ENCODE data around the gene YAF2. TPM values are rescaled to one million over a fixed set of nuclear protein-coding genes. Genes with fewer than 3 reads are reported as not detected.

The YAF2 gene
- total RNA-seq, 2 donors from 2014 or later, result 38.9 to 43.9 TPM

- no peaks in the 10 kb centered on the region for H3K36me3 ChIP-seq
- peaks cover 6 to 26% of the 10 kb centered on the region in 2 donors for H3K4me1 ChIP-seq (ENCODE audit: control insufficient read depth in 1 of 2, low read depth in 2 of 2)
- peak overlapping the region; percentile 86 for H3K4me3 ChIP-seq
- TF ChIP-seq, protein P1, sequence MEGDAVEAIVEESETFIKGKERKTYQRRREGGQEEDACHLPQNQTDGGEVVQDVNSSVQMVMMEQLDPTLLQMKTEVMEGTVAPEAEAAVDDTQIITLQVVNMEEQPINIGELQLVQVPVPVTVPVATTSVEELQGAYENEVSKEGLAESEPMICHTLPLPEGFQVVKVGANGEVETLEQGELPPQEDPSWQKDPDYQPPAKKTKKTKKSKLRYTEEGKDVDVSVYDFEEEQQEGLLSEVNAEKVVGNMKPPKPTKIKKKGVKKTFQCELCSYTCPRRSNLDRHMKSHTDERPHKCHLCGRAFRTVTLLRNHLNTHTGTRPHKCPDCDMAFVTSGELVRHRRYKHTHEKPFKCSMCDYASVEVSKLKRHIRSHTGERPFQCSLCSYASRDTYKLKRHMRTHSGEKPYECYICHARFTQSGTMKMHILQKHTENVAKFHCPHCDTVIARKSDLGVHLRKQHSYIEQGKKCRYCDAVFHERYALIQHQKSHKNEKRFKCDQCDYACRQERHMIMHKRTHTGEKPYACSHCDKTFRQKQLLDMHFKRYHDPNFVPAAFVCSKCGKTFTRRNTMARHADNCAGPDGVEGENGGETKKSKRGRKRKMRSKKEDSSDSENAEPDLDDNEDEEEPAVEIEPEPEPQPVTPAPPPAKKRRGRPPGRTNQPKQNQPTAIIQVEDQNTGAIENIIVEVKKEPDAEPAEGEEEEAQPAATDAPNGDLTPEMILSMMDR (IDR thresholded peaks at IDR 0.05), result no peak
- DNase-seq (ENCODE audit: low spot score) (no peak), ATAC-seq (ENCODE audit: insufficient number of reproducible peaks, low FRiP score, low read depth) (no peak)
- no peaks in the 10 kb centered on the region for H3K27me3 ChIP-seq (replicated peaks; ENCODE audit: insufficient read depth)
- H3K9me3 ChIP-seq, result no peaks in the 10 kb centered on the region
- H3K27ac ChIP-seq, result peak overlapping the region in 1 of 2 donors; percentile 75
These were observed 92.4 kb downstream of the YAF2 start for GRCh38 chr12:42145552-42146215.

DNA sequence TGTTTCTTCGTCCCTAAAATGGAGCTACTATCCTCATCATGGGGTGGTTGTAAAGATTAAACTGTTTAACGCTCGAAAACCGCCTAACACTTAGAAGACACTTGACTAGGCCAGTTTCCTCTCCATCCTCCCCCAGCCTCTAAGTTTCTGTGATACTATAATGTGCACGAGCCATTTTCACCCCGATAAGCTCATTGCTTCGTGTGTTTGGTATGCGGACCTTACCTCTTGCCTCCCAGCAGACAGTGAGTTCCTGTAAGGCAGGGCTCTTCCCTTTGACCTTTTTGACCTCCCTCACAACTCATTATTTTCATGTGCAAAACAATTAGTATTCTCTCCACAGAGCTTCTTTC lies 92.9 kb downstream of the YAF2 start:
- TF ChIP-seq, protein P1 (IDR thresholded peaks at IDR 0.05), result no peak
- Histone ChIP-seq H3K9me3 (no peaks in the 10 kb centered on the region), H3K4me3 (peak overlapping the region; percentile 86), H3K27me3 (replicated peaks; ENCODE audit: insufficient read depth) (no peaks in the 10 kb centered on the region), H3K27ac (peak overlapping the region; percentile 75 to 79), H3K4me1 (ENCODE audit: control insufficient read depth in 1 of 2, low read depth in 2 of 2) (peaks cover 6 to 26% of the 10 kb centered on the region in 2 donors), H3K36me3 (no peaks in the 10 kb centered on the region)
- DNase-seq (ENCODE audit: low spot score), result no peak
- ATAC-seq (ENCODE audit: insufficient number of reproducible peaks, low FRiP score, low read depth), result peak; percentile 7

DNA sequence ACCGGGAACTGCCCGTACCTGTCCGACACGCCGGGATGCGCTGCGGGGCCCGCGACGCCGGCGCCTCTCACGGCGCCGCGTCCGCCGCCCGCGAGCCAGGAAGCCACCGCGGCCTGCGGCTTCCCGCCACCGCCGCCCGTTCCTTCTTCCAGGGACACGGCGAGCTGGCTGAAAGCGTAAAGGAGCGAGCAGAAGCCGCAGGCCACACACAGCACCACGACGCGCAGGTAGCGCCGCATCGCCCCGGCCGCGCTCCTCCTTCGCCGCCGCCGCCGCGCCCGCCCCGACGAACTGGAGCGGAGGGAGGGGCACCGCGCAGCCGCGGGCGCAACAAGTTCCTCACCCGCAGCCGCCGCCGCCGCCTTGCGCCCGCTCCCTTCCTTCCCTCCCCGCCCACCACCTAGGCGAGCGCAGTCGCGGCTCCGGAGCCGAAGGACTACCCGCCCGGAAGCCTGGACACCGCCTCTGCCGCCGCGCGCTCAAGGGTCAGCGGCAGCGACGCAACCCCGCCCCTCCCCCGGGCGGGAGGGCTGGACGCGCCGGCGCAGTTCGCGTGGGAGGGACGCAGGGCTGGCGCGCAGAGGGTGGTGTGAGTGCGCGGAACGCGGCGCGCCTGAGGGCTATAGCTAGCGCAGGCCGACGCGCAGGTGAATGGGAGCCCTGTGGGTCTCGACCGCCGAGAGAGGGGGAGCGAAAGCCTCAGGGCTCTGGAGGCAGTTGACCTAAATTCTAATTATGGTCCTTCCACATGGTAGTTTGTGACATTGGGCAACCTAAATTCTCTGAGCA lies 93.4 kb downstream of the YAF2 start, which contains the start of gene GXYLT1:
Gene GXYLT1, minus strand, starts transcription at position 467 of the 789 bp plus-strand sequence. Its CDS starts 228 bp downstream, at position 239.
- Histone ChIP-seq H3K27ac (peak within 1 kb of the TSS; percentile 75 to 79), H3K4me1 (ENCODE audit: control insufficient read depth in 1 of 2, low read depth in 2 of 2) (peaks cover 6 to 26% of the 10 kb centered on the region in 2 donors), H3K36me3 (no peaks in the 10 kb centered on the region), H3K4me3 (peak within 1 kb of the TSS; percentile 86), H3K27me3 (replicated peaks; ENCODE audit: insufficient read depth) (no peaks in the 10 kb centered on the region), H3K9me3 (no peaks in the 10 kb centered on the region)
- TF ChIP-seq, protein P1 (IDR thresholded peaks at IDR 0.05), result no peak
- ATAC-seq (ENCODE audit: insufficient number of reproducible peaks, low FRiP score, low read depth) (peak; percentile 90), DNase-seq (ENCODE audit: low spot score) (peak; percentile 68)

- ATAC-seq (ENCODE audit: insufficient number of reproducible peaks, low FRiP score, low read depth) (peak; percentile 6), DNase-seq (ENCODE audit: low spot score) (no peak)
- TF ChIP-seq, protein P1 (IDR thresholded peaks at IDR 0.05), result no peak
- Histone ChIP-seq H3K36me3 (no peaks in the 10 kb centered on the region), H3K4me3 (peak overlapping the region; percentile 86), H3K27me3 (replicated peaks; ENCODE audit: insufficient read depth) (no peaks in the 10 kb centered on the region), H3K9me3 (no peaks in the 10 kb centered on the region), H3K4me1 (ENCODE audit: control insufficient read depth in 1 of 2, low read depth in 2 of 2) (peaks cover 6 to 26% of the 10 kb centered on the region in 2 donors), H3K27ac (peak overlapping the region; percentile 75 to 79)
These were observed 94.0 kb downstream of the YAF2 start for GRCh38 chr12:42144158-42144407.

GRCh38 chr12:42143452-42144157 lies 94.4 kb downstream of the YAF2 start:
- no peak for DNase-seq (ENCODE audit: low spot score)
- peak overlapping the region; percentile 86 for H3K4me3 ChIP-seq
- H3K27me3 ChIP-seq (replicated peaks; ENCODE audit: insufficient read depth), result no peaks in the 10 kb centered on the region
- H3K4me1 ChIP-seq (ENCODE audit: control insufficient read depth in 1 of 2, low read depth in 2 of 2), result peaks cover 6 to 26% of the 10 kb centered on the region in 2 donors
- TF ChIP-seq, protein P1 (IDR thresholded peaks at IDR 0.05), result no peak
- no peaks in the 10 kb centered on the region for H3K36me3 ChIP-seq
- peak overlapping the region; percentile 75 to 79 for H3K27ac ChIP-seq
- H3K9me3 ChIP-seq, result no peaks in the 10 kb centered on the region
- ATAC-seq (ENCODE audit: insufficient number of reproducible peaks, low FRiP score, low read depth), result no peak

All from thoracic aorta (tissue), 2 donors.